ENCODE data around the gene KANSL1.

GRCh38 chr17:46171939-46172338 is 21.3 kb downstream of the KANSL1 start:
- no peak for TF ChIP-seq CTCF (IDR thresholded peaks at IDR 0.05)
- TF ChIP-seq POLR2A (IDR thresholded peaks at IDR 0.05), result no peak
